Measurements from ENCODE around the gene NMT1. TPM values are rescaled to one million over a fixed set of nuclear protein-coding genes. Genes with fewer than 3 reads are reported as not detected.

The NMT1 gene
- total and polyA plus RNA-seq, 2 experiments from 2014 or later = 95.6 to 298 TPM

DNA sequence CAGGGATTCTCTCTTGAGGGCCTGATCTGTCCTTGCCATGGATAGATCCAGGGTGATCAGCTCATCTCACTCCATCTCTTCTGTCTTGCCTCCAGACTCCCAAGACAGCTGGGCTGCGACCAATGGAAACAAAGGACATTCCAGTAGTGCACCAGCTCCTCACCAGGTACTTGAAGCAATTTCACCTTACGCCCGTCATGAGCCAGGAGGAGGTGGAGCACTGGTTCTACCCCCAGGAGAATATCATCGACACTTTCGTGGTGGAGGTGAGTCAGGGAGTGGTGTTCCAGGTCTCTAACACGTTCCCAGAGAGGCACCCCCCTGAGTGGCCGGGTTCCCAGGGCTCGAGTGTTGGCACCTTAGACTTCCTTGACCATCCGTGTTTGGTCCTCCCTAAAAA, 41.7 kb downstream of the NMT1 start:
- H3K4me1 ChIP-seq (ENCODE audit: insufficient read depth) = no peaks in the 10 kb centered on the region
- no peak overlapping the region for H3K4me3 ChIP-seq
- peaks cover 18% of the 10 kb centered on the region for H4K20me1 ChIP-seq (replicated peaks; ENCODE audit: insufficient read depth)
- no peak overlapping the region for H3K4me2 ChIP-seq
- Mint-ChIP-seq H3K9me3 (no peaks in the 10 kb centered on the region; the same call in 2 of the 3 replicates), H3K4me3 (no peak overlapping the region), H3K36me3 (ENCODE audit: low read depth) (peaks cover 84% of the 10 kb centered on the region), H3K27ac (no peak overlapping the region), H3K4me1 (peaks cover 6% of the 10 kb centered on the region), H3K27me3 (ENCODE audit: insufficient read depth, low read depth, poor library complexity) (peaks cover 13% of the 10 kb centered on the region)
- H3K27ac ChIP-seq (ENCODE audit: low read depth) = no peak overlapping the region
- H3K9me2 ChIP-seq (ENCODE audit: insufficient read depth) = no peaks in the 10 kb centered on the region
- TF ChIP-seq JUNB (IDR thresholded peaks at IDR 0.05; ENCODE audit: unreplicated experiment) (no peak), NANOG (IDR thresholded peaks at IDR 0.05; ENCODE audit: borderline replicate concordance) (no peak), CREB1 (CRISPR knock-in tag; IDR thresholded peaks at IDR 0.05; ENCODE audit: low read depth) (no peak), EZH2 (IDR thresholded peaks at IDR 0.05; ENCODE audit: low read depth, unreplicated experiment) (no peak), STAT1 (IDR thresholded peaks at IDR 0.05; ENCODE audit: unreplicated experiment) (no peak), ZNF114 (CRISPR knock-in tag; IDR thresholded peaks at IDR 0.05) (no peak), EZH2phosphoT487 (IDR thresholded peaks at IDR 0.05; ENCODE audit: unreplicated experiment) (no peak), ZNF462 (CRISPR knock-in tag; IDR thresholded peaks at IDR 0.05) (no peak)
- TF ChIP-seq, protein P1, sequence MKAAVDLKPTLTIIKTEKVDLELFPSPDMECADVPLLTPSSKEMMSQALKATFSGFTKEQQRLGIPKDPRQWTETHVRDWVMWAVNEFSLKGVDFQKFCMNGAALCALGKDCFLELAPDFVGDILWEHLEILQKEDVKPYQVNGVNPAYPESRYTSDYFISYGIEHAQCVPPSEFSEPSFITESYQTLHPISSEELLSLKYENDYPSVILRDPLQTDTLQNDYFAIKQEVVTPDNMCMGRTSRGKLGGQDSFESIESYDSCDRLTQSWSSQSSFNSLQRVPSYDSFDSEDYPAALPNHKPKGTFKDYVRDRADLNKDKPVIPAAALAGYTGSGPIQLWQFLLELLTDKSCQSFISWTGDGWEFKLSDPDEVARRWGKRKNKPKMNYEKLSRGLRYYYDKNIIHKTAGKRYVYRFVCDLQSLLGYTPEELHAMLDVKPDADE (IDR thresholded peaks at IDR 0.05) = no peak
- no peaks in the 10 kb centered on the region for H3K27me3 ChIP-seq (ENCODE audit: insufficient read depth)
- no peaks in the 10 kb centered on the region for H3K79me2 ChIP-seq (replicated peaks; ENCODE audit: insufficient read depth)
- peaks cover 52% of the 10 kb centered on the region for H3K36me3 ChIP-seq (ENCODE audit: insufficient read depth)
- DNase-seq (ENCODE audit: low spot score) = no peak
- H3F3A ChIP-seq (replicated peaks; ENCODE audit: low read depth) = peaks cover 15% of the 10 kb centered on the region
- ATAC-seq = no peak
- no peak overlapping the region for H2AFZ ChIP-seq
